ENCODE measurements around the gene ARHGEF17.
A peak's percentile ranks its signal among the peaks of the same experiment; 100 is the strongest.

Gene ARHGEF17

GRCh38 chr11:73314117-73314961, 6.3 kb downstream of the ARHGEF17 start:
- no peak overlapping the region for H3K4me3 ChIP-seq (ENCODE audit: low read depth, low read length)
- TF ChIP-seq SP7 (tag by site-specific recombination; IDR thresholded peaks at IDR 0.05): 0 out of 2 replicates have a peak, but pooled peaks have one; percentile 32
- no peak for TF ChIP-seq ZNF747 (tag by site-specific recombination; IDR thresholded peaks at IDR 0.05)
- 0 out of 2 replicates have a peak, but pooled peaks have one; percentile 28 for TF ChIP-seq GLIS2 (tag by site-specific recombination; IDR thresholded peaks at IDR 0.05)
- TF ChIP-seq, protein P1, sequence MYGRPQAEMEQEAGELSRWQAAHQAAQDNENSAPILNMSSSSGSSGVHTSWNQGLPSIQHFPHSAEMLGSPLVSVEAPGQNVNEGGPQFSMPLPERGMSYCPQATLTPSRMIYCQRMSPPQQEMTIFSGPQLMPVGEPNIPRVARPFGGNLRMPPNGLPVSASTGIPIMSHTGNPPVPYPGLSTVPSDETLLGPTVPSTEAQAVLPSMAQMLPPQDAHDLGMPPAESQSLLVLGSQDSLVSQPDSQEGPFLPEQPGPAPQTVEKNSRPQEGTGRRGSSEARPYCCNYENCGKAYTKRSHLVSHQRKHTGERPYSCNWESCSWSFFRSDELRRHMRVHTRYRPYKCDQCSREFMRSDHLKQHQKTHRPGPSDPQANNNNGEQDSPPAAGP (tag by site-specific recombination; IDR thresholded peaks at IDR 0.05): peak; percentile 51; the same call in 1 of the 2 replicates
- TF ChIP-seq GLIS1 (tag by site-specific recombination; IDR thresholded peaks at IDR 0.05): peak; percentile 86
- peak; percentile 88 for TF ChIP-seq WT1 (tag by site-specific recombination; IDR thresholded peaks at IDR 0.05)
- CTCF ChIA-PET: interaction anchor here (0.7 to 3.6 kb wide), 6 partner anchors 10 to 364 kb away, joined by 3 to 28 read pairs (median 7); no protein-coding TSS in a partner anchor
- H3K4me1 ChIP-seq (ENCODE audit: control insufficient read depth, insufficient read depth, low read length): 0 out of 2 replicates have a peak, but pooled peaks cover 7% of the 10 kb centered on the region
- no peaks in the 10 kb centered on the region for H3K36me3 ChIP-seq (ENCODE audit: control insufficient read depth in 2 of 2, insufficient read depth in 1 of 2, low read length in 2 of 2)
- H3K27ac ChIP-seq (ENCODE audit: extremely low read depth, low read depth, low read length): no peak overlapping the region
- no peaks in the 10 kb centered on the region for H3K9me3 ChIP-seq (ENCODE audit: control insufficient read depth, insufficient read depth, low read depth, low read length)
- POLR2A ChIA-PET: interaction anchor here (0.8 to 1.2 kb wide), 4 partner anchors 9 to 62 kb away, joined by 3 read pairs; no protein-coding TSS in a partner anchor

- TF ChIP-seq ZNF341 (tag by site-specific recombination; IDR thresholded peaks at IDR 0.05; ENCODE audit: low read depth): peak; percentile 75
- TF ChIP-seq ZNF311 (tag by site-specific recombination; IDR thresholded peaks at IDR 0.05; ENCODE audit: borderline replicate concordance): no peak
- H3K4me3 ChIP-seq (ENCODE audit: low read depth, low read length): no peak overlapping the region
- H3K27ac ChIP-seq (ENCODE audit: extremely low read depth, low read depth, low read length): no peak overlapping the region
- H3K4me1 ChIP-seq (ENCODE audit: control insufficient read depth, insufficient read depth, low read length): 0 out of 2 replicates have a peak, but pooled peaks cover 6% of the 10 kb centered on the region
- H3K36me3 ChIP-seq (ENCODE audit: control insufficient read depth in 2 of 2, insufficient read depth in 1 of 2, low read length in 2 of 2): no peaks in the 10 kb centered on the region
- no peaks in the 10 kb centered on the region for H3K9me3 ChIP-seq (ENCODE audit: control insufficient read depth, insufficient read depth, low read depth, low read length)
- ChIA-PET CTCF (interaction anchor here (0.9 to 2.2 kb wide), 3 partner anchors 8 to 15 kb away, joined by 3 to 8 read pairs (median 6); no protein-coding TSS in a partner anchor), POLR2A (interaction anchor here (0.6 kb wide), 1 partner anchor 8 kb away, joined by 3 read pairs; no protein-coding TSS in a partner anchor)
These were observed 7.4 kb downstream of the ARHGEF17 start for GRCh38 chr11:73315293-73316020.

DNA sequence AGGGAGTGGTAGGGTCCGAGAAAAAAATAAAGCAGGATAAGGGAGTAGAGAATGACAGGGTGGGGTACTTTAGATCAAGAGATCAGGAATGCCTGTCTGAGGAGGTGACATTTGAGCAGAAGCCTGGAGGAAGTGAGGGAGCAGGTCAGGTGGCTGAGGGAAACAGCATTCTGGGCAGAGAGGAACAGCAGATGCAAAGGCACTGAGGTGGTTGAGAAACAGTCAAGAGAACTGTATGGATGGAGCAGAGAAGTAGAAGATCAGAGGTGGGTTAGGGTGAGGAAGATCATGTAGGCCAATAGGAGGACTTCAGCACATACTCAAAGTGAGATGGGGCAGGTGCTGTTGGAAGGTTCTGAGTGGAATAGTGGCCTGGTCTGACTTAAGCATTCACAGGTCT, 8.3 kb downstream of the ARHGEF17 start:
- TF ChIP-seq ZXDB (tag by site-specific recombination; IDR thresholded peaks at IDR 0.05): no peak
- TF ChIP-seq KLF1 (tag by site-specific recombination; IDR thresholded peaks at IDR 0.05): peak; percentile 55
- peak; percentile 94 for TF ChIP-seq ZNF623 (tag by site-specific recombination; IDR thresholded peaks at IDR 0.05)
- Histone ChIP-seq H3K4me1 (ENCODE audit: control insufficient read depth, insufficient read depth, low read length) (0 out of 2 replicates have a peak, but pooled peaks cover 6% of the 10 kb centered on the region), H3K27ac (ENCODE audit: extremely low read depth, low read depth, low read length) (no peak overlapping the region), H3K9me3 (ENCODE audit: control insufficient read depth, insufficient read depth, low read depth, low read length) (no peaks in the 10 kb centered on the region), H3K36me3 (ENCODE audit: control insufficient read depth in 2 of 2, insufficient read depth in 1 of 2, low read length in 2 of 2) (no peaks in the 10 kb centered on the region), H3K4me3 (ENCODE audit: low read depth, low read length) (no peak overlapping the region)
- CTCF ChIA-PET: no interaction called here
- POLR2A ChIA-PET: interaction anchor here (1.2 kb wide), 1 partner anchor 8 kb away, joined by 5 read pairs; the partner anchor contains the start of gene ARHGEF17

DNA sequence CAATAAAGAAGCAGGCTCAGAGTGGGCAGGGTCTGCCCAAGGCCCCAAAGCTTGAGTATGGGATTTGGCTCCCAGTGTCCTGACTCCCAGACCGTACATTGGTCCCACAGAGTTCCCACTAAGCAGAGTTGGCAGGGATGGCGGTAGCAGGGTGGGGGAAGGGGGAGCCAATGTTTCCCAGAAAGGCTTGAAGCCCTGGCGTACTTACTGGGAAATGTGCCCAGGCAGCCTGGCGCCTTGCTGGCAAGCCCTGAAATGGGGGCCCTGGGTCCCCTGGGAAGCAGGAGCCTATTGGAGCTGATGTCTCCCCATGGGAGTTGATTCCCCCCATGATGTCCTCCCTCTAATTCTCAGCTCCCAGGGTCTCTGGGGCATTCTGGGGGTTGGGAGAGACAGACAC, 9.3 kb downstream of the ARHGEF17 start:
- POLR2A ChIA-PET: interaction anchor here (1.2 kb wide), 1 partner anchor 9 kb away, joined by 5 read pairs; the partner anchor contains the start of gene ARHGEF17
- H3K4me1 ChIP-seq (ENCODE audit: control insufficient read depth, insufficient read depth, low read length): peaks cover 11% of the 10 kb centered on the region; the same call in 1 of the 2 replicates

More for the DNA sequence above, 9.3 kb downstream of the ARHGEF17 start:
- TF ChIP-seq, protein P2, sequence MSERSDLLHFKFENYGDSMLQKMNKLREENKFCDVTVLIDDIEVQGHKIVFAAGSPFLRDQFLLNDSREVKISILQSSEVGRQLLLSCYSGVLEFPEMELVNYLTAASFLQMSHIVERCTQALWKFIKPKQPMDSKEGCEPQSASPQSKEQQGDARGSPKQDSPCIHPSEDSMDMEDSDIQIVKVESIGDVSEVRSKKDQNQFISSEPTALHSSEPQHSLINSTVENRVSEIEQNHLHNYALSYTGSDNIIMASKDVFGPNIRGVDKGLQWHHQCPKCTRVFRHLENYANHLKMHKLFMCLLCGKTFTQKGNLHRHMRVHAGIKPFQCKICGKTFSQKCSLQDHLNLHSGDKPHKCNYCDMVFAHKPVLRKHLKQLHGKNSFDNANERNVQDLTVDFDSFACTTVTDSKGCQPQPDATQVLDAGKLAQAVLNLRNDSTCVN (tag by site-specific recombination; optimal IDR thresholded peaks at IDR 0.05): no peak
- TF ChIP-seq ZNF488 (tag by site-specific recombination; IDR thresholded peaks at IDR 0.05): no peak
- no peak for TF ChIP-seq ZNF792 (tag by site-specific recombination; IDR thresholded peaks at IDR 0.05)
- TF ChIP-seq SALL2 (tag by site-specific recombination; IDR thresholded peaks at IDR 0.05; ENCODE audit: borderline replicate concordance): no peak
- Histone ChIP-seq H3K36me3 (ENCODE audit: control insufficient read depth in 2 of 2, insufficient read depth in 1 of 2, low read length in 2 of 2) (no peaks in the 10 kb centered on the region), H3K27ac (ENCODE audit: extremely low read depth, low read depth, low read length) (no peak overlapping the region), H3K9me3 (ENCODE audit: control insufficient read depth, insufficient read depth, low read depth, low read length) (no peaks in the 10 kb centered on the region), H3K4me3 (ENCODE audit: low read depth, low read length) (no peak overlapping the region)
- CTCF ChIA-PET: interaction anchor here (1.3 kb wide), 1 partner anchor 10 kb away, joined by 5 read pairs; no protein-coding TSS in a partner anchor
